Fibroblast of lung (primary cell): ENCODE measurements around the gene KIR3DL3. TPM values are rescaled to one million over a fixed set of nuclear protein-coding genes. Genes with fewer than 3 reads are reported as not detected.

Experiments used
- DNase-seq, 2 donors: peaks; one replicate each; pipeline versions ENCODE4 v3.0.0 to v3.0.0-alpha.2; 2010; ENCODE audit warnings: low read depth in 2 of 2
- H2AFZ ChIP-seq: 2 replicates; pipeline ENCODE4 v1.5.1; 2012; ENCODE audit warnings: low read length, control low read depth, inconsistent platforms
- H3K27ac ChIP-seq: 2 replicates; pipeline ENCODE4 v1.5.1; 2011; ENCODE audit warnings: low read length, control low read depth; ENCODE audit not compliant: insufficient read depth
- H3K27me3 ChIP-seq: 2 replicates; pipeline ENCODE4 v1.5.1; 2011; ENCODE audit warnings: mild to moderate bottlenecking, low read length; ENCODE audit not compliant: control insufficient read depth, insufficient read depth
- H3K36me3 ChIP-seq: 2 replicates; pipeline ENCODE4 v1.5.1; 2011; ENCODE audit warnings: low read length; ENCODE audit not compliant: control insufficient read depth, insufficient read depth
- H3K4me1 ChIP-seq: 2 replicates; pipeline ENCODE4 v1.5.1; 2011; ENCODE audit warnings: low read length; ENCODE audit not compliant: control insufficient read depth, insufficient read depth; ENCODE audit errors: extremely low read depth
- H3K4me2 ChIP-seq: 2 replicates; pipeline ENCODE4 v1.5.1; 2011; ENCODE audit warnings: low read length, control low read depth; ENCODE audit not compliant: insufficient read depth; ENCODE audit errors: extremely low read depth
- H3K4me3 ChIP-seq, 4 experiments: fragments of 200-600 bp in 1 of 4; sonication (generic) in 1 of 4; replicated peaks in 1 of 4; 2 replicates each; pipeline ENCODE4 v1.5.1; 2011 to 2016; ENCODE audit warnings: low read length in 4 of 4, low read depth in 3 of 4, mild to moderate bottlenecking in 3 of 4, control low read depth in 2 of 4, inconsistent platforms in 1 of 4, mixed read lengths in 1 of 4; ENCODE audit not compliant: insufficient read depth in 1 of 4; ENCODE audit errors: control extremely low read depth in 1 of 4
- H3K79me2 ChIP-seq: 2 replicates; pipeline ENCODE4 v1.5.1; 2012; ENCODE audit warnings: mild to moderate bottlenecking, low read length, inconsistent platforms; ENCODE audit not compliant: control insufficient read depth, insufficient read depth
- H3K9ac ChIP-seq: 2 replicates; pipeline ENCODE4 v1.5.1; 2011; ENCODE audit warnings: mild to moderate bottlenecking, low read length, control low read depth; ENCODE audit not compliant: insufficient read depth
- H3K9me3 ChIP-seq: 2 replicates; pipeline ENCODE4 v1.5.1; 2012; ENCODE audit warnings: low read depth, low read length; ENCODE audit not compliant: control insufficient read depth, insufficient read depth
- H4K20me1 ChIP-seq: 2 replicates; pipeline ENCODE4 v1.5.1; 2011; ENCODE audit warnings: low read length; ENCODE audit not compliant: control insufficient read depth, insufficient read depth; ENCODE audit errors: extremely low read depth
- CTCF ChIP-seq, 2 donors: IDR thresholded peaks in 1 of 2; conservative IDR thresholded peaks in 1 of 2; 1 replicate in 1 of 2; 2 replicates in 1 of 2; pipeline ENCODE4 v1.5.1; 2011 to 2012; ENCODE audit warnings: low read length in 2 of 2, control low read depth in 1 of 2, inconsistent platforms in 1 of 2, low read depth in 1 of 2, mild to moderate bottlenecking in 1 of 2
- EZH2 ChIP-seq: IDR thresholded peaks from 2 replicates; pipeline ENCODE4 v1.5.1; 2012; ENCODE audit warnings: low read length, control low read depth, mild to moderate bottlenecking; ENCODE audit errors: missing control alignments
- polyA plus RNA-seq, 2 donors: library from polyadenylated mRNA; depleted of rRNA in 1 of 2; stranded (reverse) in 1 of 2; unstranded in 1 of 2; fragments of >200 nt; gene quantifications; 2 replicates each; pipeline ENCODE4 v1.2.1, GENCODE V29; 2011 to 2012; ENCODE audit warnings: missing spikeins in 1 of 2
- total RNA-seq: library from RNA; depleted of rRNA; stranded (reverse); fragments of >200 nt; gene quantifications from 2 replicates; pipeline ENCODE4 v1.2.1, GENCODE V29; 2014

The KIR3DL3 gene
- total and polyA plus RNA-seq, 2 donors (not counting 1 experiment from before 2014, with no cell fraction given): not detected

DNA sequence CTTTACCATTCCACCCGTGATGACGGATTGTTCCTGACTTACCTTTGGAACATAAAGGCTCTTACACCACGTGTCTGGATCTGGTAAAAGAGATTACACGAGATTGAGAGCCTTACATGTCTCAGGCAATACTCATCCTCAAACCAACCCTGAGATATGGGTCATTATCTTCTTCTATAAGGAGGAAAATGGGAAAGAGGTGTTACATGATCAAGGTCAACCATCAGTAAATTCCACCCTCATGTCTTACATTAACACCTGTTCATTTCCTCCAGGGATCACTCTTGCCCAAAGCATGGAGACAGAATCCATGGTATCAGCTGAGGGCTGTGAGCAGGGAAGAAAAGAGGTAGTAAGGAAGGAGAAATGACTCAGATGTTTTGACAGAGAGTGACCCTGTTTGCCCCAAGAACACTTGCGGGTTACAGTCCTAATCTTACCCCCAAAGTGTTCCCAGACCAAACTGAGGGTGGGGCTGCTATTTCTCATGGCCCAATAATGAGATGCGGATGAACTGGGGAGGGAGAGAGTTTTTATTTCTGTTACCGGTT, 41.9 kb upstream of the KIR3DL3 start:
- Histone ChIP-seq H3K27ac (no peak overlapping the region), H3K79me2 (no peaks in the 10 kb centered on the region), H3K4me3 (no peak overlapping the region), H3K9ac (no peak overlapping the region), H3K9me3 (no peaks in the 10 kb centered on the region), H3K4me2 (no peak overlapping the region), H3K27me3 (no peaks in the 10 kb centered on the region), H3K4me1 (no peaks in the 10 kb centered on the region), H2AFZ (no peak overlapping the region), H4K20me1 (no peaks in the 10 kb centered on the region), H3K36me3 (no peaks in the 10 kb centered on the region)
- no peak for DNase-seq
- TF ChIP-seq CTCF (conservative IDR thresholded peaks at IDR 0.05 in 1 of 2, IDR thresholded peaks at IDR 0.05 in 1 of 2; ENCODE audit: low read depth in 1 of 2, low read length in 2 of 2): no peak
- TF ChIP-seq EZH2: no peak

DNA sequence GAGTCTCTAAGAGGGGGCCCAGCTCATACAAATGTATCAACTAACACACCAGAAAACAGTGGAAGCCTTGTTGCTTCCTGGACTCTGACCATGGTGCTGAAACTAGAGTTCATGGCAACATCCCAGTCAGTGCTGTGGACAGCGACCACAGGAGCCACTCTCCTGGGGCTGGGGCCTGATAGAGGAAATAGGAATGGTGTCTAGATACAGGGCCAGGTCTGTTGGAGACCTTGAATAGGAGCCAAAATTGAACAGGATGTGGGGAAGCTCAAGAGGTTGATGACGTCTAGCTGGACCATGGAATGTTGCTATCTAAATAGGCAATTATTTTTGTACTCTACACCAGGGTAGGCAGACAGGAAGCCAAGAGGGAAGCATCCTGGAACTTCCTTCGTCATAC, 39.7 kb upstream of the KIR3DL3 start:
- DNase-seq: peak in 1 of 2 donors; percentile 2
- Histone ChIP-seq H3K79me2 (no peaks in the 10 kb centered on the region), H4K20me1 (no peaks in the 10 kb centered on the region), H2AFZ (no peak overlapping the region), H3K36me3 (no peaks in the 10 kb centered on the region), H3K9me3 (no peaks in the 10 kb centered on the region), H3K27me3 (no peaks in the 10 kb centered on the region), H3K9ac (no peak overlapping the region), H3K27ac (no peak overlapping the region), H3K4me1 (no peaks in the 10 kb centered on the region), H3K4me3 (no peak overlapping the region), H3K4me2 (no peak overlapping the region)
- TF ChIP-seq EZH2 (no peak), CTCF (conservative IDR thresholded peaks at IDR 0.05 in 1 of 2, IDR thresholded peaks at IDR 0.05 in 1 of 2; ENCODE audit: low read depth in 1 of 2, low read length in 2 of 2) (no peak)

GRCh38 chr19:54691582-54692297, 32.5 kb upstream of the KIR3DL3 start:
- no peak for DNase-seq
- no peaks in the 10 kb centered on the region for H4K20me1 ChIP-seq
- no peak overlapping the region for H3K4me2 ChIP-seq
- H3K27me3 ChIP-seq: no peaks in the 10 kb centered on the region
- H3K9ac ChIP-seq: no peak overlapping the region
- no peaks in the 10 kb centered on the region for H3K4me1 ChIP-seq
- H3K9me3 ChIP-seq: no peaks in the 10 kb centered on the region
- no peaks in the 10 kb centered on the region for H3K36me3 ChIP-seq
- no peak overlapping the region for H3K4me3 ChIP-seq
- no peaks in the 10 kb centered on the region for H3K79me2 ChIP-seq
- no peak overlapping the region for H3K27ac ChIP-seq
- TF ChIP-seq EZH2 (no peak), CTCF (conservative IDR thresholded peaks at IDR 0.05 in 1 of 2, IDR thresholded peaks at IDR 0.05 in 1 of 2; ENCODE audit: low read depth in 1 of 2, low read length in 2 of 2) (no peak)
- no peak overlapping the region for H2AFZ ChIP-seq
